Stimulated activated CD8-positive, alpha-beta memory T cell treated with anti-CD3 and anti-CD28 coated beads, Interleukin-7, amount 100 ng/mL, for 1 hour (primary cell): ENCODE measurements around the gene NT5DC4.

Experiments
- DNase-seq, 2 donors: peaks; one replicate each; pipeline ENCODE4 v3.0.0-alpha.2; 2020; ENCODE audit warnings: low read depth in 2 of 2

NT5DC4 gene

GRCh38 chr2:112784199-112785189 is 63.7 kb downstream of the NT5DC4 start, which contains the start of gene IL1A:
IL1A (minus strand) TSS chr2:112784493; CDS start chr2:112783770, 723 bp downstream.
- no peak for DNase-seq

- DNase-seq = no peak
Observed at GRCh38 chr2:112787294-112787693, 66.5 kb downstream of the NT5DC4 start.

GRCh38 chr2:112787729-112788393 is 67.0 kb downstream of the NT5DC4 start:
- no peak for DNase-seq

GRCh38 chr2:112788653-112789052 is 67.8 kb downstream of the NT5DC4 start:
- no peak for DNase-seq
